T-helper 9 cell (primary cell): ENCODE results near the gene C17orf113.
"Not testable (repeated sequence)": the region's sequence is repeated elsewhere in the genome, so short reads cannot be mapped to it uniquely, and the experiment has no call there.

Source experiments
- DNase-seq: peaks from one replicate; pipeline ENCODE4 v3.0.0-alpha.2; 2020

The C17orf113 gene

GRCh38 chr17:42041619-42042018 lies 8.8 kb downstream of the C17orf113 start:
- DNase-seq = no peak

- no peak for DNase-seq
Measured at GRCh38 chr17:42040818-42041217, 9.6 kb downstream of the C17orf113 start.

GRCh38 chr17:42039794-42040763 lies 10.3 kb downstream of the C17orf113 start:
- DNase-seq = no peak

GRCh38 chr17:42038221-42038973 lies 12.0 kb downstream of the C17orf113 start:
- no peak for DNase-seq

DNA sequence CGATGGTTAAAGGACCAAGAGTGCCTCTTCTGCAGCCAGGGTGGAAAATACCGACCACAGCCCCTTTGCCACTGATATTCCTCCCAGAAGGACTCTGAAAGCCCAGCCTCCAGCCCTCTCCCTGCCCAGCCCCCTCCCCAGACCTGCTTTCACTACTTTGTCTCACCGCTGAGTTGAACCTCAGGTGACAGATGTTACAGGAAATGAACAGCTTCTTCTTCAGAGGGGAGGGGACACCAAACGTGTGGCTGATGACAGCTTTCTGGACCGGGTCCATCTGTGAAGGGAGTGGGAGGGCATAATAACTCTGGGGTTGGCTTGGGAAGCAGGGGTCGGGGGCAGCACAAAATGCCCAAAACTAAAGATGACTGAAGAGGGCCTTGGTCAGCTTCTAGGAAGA lies 16.3 kb downstream of the C17orf113 start:
- DNase-seq = no peak

GRCh38 chr17:42031584-42031983 lies 18.8 kb downstream of the C17orf113 start:
- no peak for DNase-seq

- DNase-seq = no peak
Measured at GRCh38 chr17:42028791-42029127, 21.6 kb downstream of the C17orf113 start.

DNA sequence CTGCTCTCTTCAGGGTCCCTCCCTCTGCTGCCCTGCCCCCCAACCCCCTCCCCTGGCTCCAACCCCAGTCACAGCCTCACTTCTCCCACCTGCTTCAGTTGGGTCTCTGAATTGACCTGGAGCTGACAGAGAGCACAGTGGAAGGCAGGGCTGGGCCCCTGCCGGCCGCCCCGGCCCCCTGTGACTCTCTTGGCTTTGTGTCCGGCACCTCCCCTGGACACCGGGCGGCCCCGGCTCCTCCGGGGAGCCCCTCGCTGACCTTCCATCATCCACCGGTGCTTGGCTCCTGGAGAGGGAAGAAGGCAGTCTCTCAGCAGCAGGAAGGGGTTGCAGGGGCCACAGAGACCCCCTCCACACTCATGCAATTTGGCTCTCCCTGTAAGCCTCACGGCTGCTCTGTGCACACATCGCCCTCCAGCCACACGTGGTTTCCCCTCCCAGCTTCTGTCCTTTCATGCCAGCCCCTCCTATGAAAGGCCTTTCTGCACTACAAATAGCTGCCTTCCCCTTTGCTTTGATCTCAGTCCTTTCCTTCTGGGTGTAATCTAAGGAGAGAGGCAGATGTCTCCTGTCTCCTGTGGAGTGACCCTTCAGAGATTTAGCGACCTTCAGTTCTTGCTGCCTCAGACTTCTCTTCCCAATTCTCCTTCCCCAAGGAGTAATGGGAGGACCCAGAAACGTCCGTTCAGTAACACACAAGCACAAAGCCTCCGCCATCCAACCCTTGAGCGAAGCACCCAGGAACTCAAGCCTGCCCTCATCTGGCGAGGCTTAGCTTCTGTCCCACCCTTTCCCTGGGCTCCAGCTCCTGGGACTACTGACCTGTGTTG lies 22.2 kb downstream of the C17orf113 start:
- no peak for DNase-seq

DNA sequence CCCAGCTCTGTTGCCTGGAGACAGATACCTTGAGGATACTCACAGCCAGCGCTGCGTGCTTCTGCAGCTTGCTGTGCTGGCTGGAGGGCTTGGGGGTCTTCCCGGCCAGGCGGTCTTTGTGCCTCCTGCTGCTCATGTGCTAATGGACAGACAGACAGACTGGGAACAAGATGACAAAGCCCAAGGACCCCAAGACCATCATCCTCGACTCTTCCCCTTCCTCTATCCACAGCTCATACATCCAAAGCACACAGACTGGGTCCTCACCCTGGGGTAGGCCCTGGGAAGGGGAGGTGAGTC lies 22.9 kb downstream of the C17orf113 start:
- no peak for DNase-seq

- no peak for DNase-seq
Measured at GRCh38 chr17:42026857-42027589, 23.4 kb downstream of the C17orf113 start.

DNA sequence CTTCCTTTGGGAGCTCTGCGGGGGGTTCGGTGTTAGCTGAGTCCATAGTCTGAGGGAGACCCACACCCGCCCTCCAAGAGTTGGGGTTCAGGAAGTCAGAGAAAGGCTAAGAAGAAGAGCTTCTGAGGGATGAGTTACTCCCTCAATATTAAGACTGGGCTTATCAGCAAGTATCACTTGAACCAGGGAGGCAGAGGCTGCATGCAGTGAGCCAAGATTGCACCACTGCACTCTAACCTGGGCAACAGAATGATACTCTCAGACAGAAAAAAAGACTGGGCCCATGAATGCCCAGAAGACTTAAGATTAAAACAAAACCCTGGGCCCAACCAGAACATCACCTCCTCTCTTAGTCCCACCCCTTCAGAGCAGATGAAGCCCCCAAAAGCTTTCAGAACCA lies 24.5 kb downstream of the C17orf113 start:
- no peak for DNase-seq

DNA sequence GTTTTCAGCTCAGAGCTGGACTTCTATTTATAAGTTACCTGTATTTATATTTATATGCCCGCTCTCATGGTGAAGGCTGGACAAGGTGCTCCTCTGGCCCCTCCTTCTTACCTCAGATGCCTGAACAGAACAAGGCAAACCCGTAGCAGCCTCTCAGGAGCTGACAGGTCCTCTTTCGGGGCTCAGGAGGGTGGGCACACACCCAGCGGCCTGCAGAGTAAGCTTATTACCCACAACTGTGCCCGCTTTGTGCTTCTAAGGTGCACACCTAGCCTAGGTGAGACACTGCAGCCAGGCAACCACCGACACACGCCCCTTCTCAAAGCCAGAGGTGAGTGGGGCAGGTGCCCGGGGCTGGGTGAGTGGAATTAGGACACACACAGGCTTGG lies 25.2 kb downstream of the C17orf113 start:
- no peak for DNase-seq

DNA sequence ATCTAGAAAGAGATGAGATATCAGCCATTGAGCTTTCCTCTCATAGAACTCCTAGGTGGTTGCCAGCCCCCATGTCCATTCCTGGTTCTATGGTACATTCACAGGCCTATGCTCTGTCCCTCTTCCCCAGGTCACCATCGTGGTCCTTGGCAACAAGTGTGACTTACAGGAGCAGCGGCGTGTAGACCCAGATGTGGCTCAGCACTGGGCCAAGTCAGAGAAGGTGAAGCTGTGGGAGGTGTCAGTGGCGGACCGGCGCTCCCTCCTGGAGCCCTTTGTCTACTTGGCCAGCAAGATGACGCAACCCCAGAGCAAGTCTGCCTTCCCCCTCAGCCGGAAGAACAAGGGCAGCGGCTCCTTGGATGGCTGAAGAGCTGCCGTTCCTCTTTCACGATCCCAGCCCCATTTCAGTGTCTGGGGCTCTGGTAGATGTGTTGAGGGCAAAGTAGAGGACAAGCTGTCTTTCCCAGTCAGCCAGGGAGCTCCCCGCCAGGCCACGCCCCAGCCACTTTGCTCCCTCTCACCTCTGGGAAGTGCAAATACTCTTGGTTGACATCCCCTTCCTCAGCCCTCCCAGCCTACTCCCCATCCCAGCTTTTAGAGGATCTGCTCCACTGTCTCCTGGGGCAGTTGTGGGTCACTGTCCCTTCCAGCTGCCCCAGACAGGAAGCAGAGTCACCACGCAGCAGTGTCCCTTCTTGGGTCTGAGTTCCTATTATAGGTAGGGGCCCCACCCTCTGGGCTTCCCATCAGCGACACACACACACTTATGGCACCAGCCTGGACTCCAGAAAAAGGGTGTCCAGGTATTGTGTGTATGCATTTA lies 26.7 kb downstream of the C17orf113 start:
- DNase-seq = no peak

GRCh38 chr17:42020845-42021244 lies 29.6 kb downstream of the C17orf113 start:
- DNase-seq = not testable (repeated sequence)

GRCh38 chr17:42019509-42020404 lies 30.6 kb downstream of the C17orf113 start, which contains the start of gene NKIRAS2:
Gene NKIRAS2, plus strand, starts transcription at chr17:42020090. Its CDS starts 1,488 bp downstream, at chr17:42021578.
- DNase-seq = peak; percentile 92

- DNase-seq = no peak
Measured at GRCh38 chr17:42018988-42019387, 31.4 kb downstream of the C17orf113 start.

DNA sequence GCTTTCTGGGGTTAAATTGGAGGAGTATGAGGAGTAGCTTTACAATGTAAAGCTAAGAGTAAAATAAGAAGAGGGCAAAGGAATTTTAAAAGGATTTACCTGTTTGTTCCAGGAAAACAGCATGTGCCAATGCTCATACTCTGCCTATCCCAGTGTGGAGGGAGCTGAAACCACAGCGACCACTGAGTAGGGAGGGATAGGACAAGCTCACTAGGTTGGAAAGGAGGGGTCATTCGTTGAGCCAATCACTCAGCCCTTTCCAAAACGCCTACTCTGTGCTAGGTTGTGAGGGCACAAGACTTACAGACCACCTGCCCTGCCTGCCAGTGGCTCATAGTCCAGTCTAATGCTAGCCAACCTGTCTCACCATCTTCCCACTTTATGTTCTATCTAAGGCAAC lies 32.1 kb downstream of the C17orf113 start:
- no peak for DNase-seq

DNA sequence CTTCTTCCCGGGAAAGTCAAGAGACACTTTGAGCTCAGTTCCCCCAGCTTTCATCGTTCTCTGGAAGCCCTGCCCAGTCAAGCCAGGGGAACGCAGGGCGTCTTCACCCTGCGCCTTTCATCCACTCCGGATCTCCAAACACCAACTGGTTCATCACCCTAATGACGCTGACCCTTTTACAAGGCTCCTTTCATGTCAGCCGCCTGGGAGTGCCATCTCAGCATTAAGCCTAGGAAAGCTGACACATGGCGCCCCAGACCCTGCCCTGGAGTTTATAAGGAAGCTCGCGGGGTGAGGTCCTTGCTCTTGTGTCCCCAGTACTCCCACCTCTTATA lies 32.6 kb downstream of the C17orf113 start:
- no peak for DNase-seq

DNA sequence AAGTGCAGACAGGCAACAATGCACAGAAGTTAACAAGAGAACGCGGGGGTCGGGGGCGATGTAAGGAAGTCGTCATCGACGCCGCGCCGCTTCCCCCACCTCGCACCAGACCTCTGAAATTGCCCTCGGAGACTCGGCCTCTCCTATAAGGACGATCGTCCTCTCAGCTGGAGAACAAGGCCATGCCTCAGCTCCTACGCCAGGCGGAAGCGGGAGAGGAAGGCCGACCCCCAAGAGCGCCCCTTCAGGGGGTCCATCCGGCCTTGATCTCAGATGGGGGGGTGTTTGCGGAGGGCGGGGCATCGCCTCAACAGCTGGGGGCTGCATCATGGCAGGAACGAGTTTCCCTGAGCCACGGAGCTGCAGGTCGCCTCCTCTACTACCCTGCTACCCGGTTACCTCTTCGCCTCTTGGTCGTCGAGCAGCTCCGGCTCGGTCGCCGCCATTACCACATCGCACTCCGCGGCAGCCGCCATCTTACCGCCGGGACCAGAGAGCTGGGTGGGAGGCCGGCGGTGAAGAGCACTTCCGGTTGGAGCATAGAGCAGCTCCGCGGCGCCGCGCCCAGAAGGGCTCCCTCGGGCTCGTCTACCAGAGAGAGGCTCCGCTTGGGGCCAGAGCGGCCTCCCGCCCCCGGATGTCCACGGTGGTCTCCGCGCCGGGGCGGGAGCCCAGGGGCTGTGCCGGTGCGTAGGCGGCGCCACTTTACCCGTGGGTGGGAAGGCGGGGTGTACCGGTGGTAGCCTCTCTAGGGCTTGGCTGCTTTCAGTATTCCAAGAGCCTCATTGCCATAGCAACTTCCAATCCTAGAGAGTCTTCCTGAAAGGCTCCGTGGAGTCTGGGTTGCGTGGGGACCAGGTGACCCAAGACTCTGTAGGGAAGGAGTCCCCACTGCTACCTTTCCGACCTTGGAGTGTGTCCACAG lies 33.2 kb downstream of the C17orf113 start, which contains the start of gene DNAJC7:
Gene DNAJC7 (minus strand): TSS at position 499 of the 925 bp plus-strand sequence. CDS start 23 bp downstream, at position 476.
- peak; percentile 79 for DNase-seq
